Peyer's patch (tissue), 4 donors: Measurements from ENCODE around the gene PRKCA. TPM values are rescaled to one million over a fixed set of nuclear protein-coding genes. Genes with fewer than 3 reads are reported as not detected.

Source experiments
- DNase-seq, 3 donors: peaks; one replicate each; pipeline ENCODE4 v3.0.0-alpha.2; 2017 to 2019
- H3K27ac ChIP-seq, 4 donors: fragments of 200-600 bp; sonication (generic); one replicate each; pipeline ENCODE4 v1.5.1; 2016 to 2019
- H3K27me3 ChIP-seq, 2 donors: fragments of 200-600 bp; sonication (generic); one replicate each; pipeline ENCODE4 v1.5.1; 2019
- H3K36me3 ChIP-seq, 3 donors: fragments of 200-600 bp; sonication (generic); one replicate each; pipeline ENCODE4 v1.5.1; 2016 to 2019
- H3K4me1 ChIP-seq, 4 donors: fragments of 200-600 bp; sonication (generic); one replicate each; pipeline ENCODE4 v1.5.1; 2016 to 2019
- H3K4me3 ChIP-seq, 4 donors: fragments of 200-600 bp; sonication (generic); 1 replicate in 3 of 4; 2 replicates in 1 of 4; pipeline ENCODE4 v1.5.1; 2016 to 2019; ENCODE audit warnings: mild to moderate bottlenecking in 1 of 4
- H3K9me3 ChIP-seq, 4 donors: fragments of 200-600 bp; sonication (generic); one replicate each; pipeline ENCODE4 v1.5.1; 2016 to 2019; ENCODE audit warnings: mild to moderate bottlenecking in 1 of 4
- CTCF ChIP-seq, 6 experiments: fragments of 450-650 bp in 4 of 6; fragments of 200-600 bp in 2 of 6; sonication (generic) in 1 of 6; IDR thresholded peaks; one replicate each; pipeline ENCODE4 v1.5.1; 2017 to 2019; ENCODE audit warnings: antibody characterized with exemption in 6 of 6, mild to moderate bottlenecking in 3 of 6, moderate library complexity in 1 of 6
- POLR2A ChIP-seq, 2 donors: fragments of 450-650 bp; IDR thresholded peaks; one replicate each; pipeline ENCODE4 v1.5.1; 2017; ENCODE audit warnings: antibody characterized with exemption in 2 of 2, mild to moderate bottlenecking in 2 of 2, moderate library complexity in 2 of 2
- total RNA-seq, 4 donors: library from RNA; depleted of rRNA; stranded (reverse); fragments of >200 nt; gene quantifications; one replicate each; pipeline ENCODE4 v1.1.0, GENCODE V29; 2016

PRKCA gene
- total RNA-seq, 4 donors from 2014 or later: 32.2 to 47.0 (median 43.5) TPM

DNA sequence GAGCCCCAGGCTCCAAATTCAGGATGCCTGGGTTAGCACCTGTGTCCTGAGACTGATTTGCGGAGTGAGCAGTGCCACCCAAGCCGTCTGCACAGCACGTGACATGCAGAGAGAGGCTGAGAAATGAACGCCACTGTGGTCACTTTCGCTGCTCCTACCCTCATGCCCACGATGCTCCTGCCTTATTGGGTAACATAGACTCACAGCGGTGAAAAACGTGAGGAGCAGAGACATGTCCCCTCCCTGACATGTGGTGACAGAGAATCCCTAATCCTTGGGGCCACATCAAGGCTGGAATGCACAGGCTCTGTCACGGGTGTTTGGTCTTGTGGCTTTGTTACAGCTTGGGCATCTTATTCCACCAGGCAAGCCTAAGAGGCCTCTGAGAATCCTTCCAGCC is 480.4 kb downstream of the PRKCA start:
- H3K4me3 ChIP-seq: no peak overlapping the region
- no peaks in the 10 kb centered on the region for H3K9me3 ChIP-seq
- DNase-seq: no peak
- H3K4me1 ChIP-seq: no peaks in the 10 kb centered on the region
- TF ChIP-seq CTCF (IDR thresholded peaks at IDR 0.05) (no peak), POLR2A (IDR thresholded peaks at IDR 0.05) (no peak)
- no peaks in the 10 kb centered on the region for H3K27me3 ChIP-seq
- H3K36me3 ChIP-seq: peaks cover 0 to 1% (median 0%) of the 10 kb centered on the region in 3 donors
- H3K27ac ChIP-seq: no peak overlapping the region

DNA sequence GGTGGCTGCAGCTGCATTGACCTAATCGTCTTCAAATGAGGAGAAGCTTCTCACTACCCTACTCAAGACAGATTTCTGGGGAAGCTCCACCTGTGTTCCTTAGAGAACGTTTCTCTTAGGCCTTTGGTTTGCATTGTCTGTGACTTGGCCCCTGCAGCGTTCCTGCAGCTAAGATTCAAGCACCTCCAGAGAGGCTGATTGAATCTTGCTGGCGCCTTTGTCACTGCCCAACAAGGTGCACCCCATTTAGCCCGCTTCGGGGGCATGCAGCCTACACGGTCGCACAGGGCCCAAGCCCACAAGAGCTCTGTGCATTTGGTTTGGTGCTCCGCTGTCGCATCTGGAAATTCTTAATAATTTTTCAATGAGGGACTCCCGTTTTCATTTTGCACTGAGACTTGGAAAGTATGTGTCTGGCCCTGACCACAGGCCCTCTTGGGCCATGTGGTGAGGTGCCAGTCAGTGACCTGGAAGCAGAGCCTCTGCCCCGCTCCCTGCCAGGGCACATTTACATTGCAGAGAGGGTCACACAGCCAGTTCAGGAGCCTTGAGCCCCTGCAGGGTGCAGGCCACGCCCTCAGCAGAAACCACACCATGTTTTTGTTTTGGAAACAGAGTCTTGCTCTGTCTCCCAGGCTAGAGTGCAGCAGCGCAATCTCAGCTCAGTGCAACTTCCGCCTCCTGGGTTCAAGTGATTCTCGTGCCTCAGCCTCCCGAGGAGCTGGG is 481.4 kb downstream of the PRKCA start:
- DNase-seq: no peak
- Histone ChIP-seq H3K4me3 (no peak overlapping the region), H3K4me1 (no peaks in the 10 kb centered on the region), H3K9me3 (no peaks in the 10 kb centered on the region), H3K36me3 (peaks cover 0 to 11% (median 0%) of the 10 kb centered on the region in 3 donors), H3K27ac (no peak overlapping the region), H3K27me3 (no peaks in the 10 kb centered on the region)
- no peak for TF ChIP-seq CTCF (IDR thresholded peaks at IDR 0.05)
- TF ChIP-seq POLR2A (IDR thresholded peaks at IDR 0.05): no peak

DNA sequence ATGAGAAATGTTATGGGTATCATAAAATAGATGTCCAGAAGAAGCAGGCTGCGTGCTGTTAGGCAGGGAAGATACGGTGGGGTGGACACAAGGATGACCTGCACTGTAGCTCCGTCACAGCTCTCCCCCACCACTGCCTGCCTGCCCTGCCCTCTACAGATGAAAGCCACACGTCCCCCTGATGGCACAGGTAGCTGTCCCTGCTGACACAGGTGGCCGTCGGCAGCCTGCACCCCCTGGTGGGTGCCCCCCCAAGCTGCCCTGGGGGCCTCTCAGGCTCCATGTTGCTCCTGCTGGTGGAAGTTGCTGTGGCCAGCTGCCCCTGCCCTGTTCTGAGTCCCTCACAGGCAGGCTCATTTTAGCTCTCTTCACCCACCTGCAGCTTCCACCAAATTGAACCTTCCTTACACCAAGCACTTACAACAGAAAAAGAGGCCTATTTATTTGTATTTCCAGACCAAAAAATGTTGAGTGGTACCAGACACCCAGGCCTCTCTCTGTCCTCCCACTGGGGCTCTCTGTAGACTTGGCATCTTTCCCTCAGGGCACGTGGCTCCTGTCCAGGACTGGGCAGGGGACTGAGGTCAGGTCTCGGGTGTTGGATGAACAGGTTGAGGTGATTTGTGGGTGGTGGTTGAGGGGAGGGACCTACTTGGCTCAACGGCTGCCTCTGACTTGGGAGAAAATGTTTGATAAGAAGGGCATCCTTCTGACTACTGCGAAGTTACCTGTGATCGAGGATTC is 482.4 kb downstream of the PRKCA start:
- Histone ChIP-seq H3K4me1 (no peaks in the 10 kb centered on the region), H3K27me3 (no peaks in the 10 kb centered on the region), H3K27ac (no peak overlapping the region), H3K36me3 (peaks cover 0 to 21% (median 0%) of the 10 kb centered on the region in 3 donors), H3K4me3 (no peak overlapping the region), H3K9me3 (no peaks in the 10 kb centered on the region)
- TF ChIP-seq CTCF (IDR thresholded peaks at IDR 0.05) (no peak), POLR2A (IDR thresholded peaks at IDR 0.05) (no peak)
- no peak for DNase-seq

- no peak overlapping the region for H3K27ac ChIP-seq
- no peaks in the 10 kb centered on the region for H3K27me3 ChIP-seq
- no peak overlapping the region for H3K4me3 ChIP-seq
- H3K36me3 ChIP-seq: peaks cover 0 to 31% (median 0%) of the 10 kb centered on the region in 3 donors
- H3K4me1 ChIP-seq: no peaks in the 10 kb centered on the region
- H3K9me3 ChIP-seq: no peaks in the 10 kb centered on the region
- DNase-seq: no peak
- TF ChIP-seq CTCF (IDR thresholded peaks at IDR 0.05): no peak
- TF ChIP-seq POLR2A (IDR thresholded peaks at IDR 0.05): no peak
Observed at GRCh38 chr17:66786107-66786506, 483.7 kb downstream of the PRKCA start.

DNA sequence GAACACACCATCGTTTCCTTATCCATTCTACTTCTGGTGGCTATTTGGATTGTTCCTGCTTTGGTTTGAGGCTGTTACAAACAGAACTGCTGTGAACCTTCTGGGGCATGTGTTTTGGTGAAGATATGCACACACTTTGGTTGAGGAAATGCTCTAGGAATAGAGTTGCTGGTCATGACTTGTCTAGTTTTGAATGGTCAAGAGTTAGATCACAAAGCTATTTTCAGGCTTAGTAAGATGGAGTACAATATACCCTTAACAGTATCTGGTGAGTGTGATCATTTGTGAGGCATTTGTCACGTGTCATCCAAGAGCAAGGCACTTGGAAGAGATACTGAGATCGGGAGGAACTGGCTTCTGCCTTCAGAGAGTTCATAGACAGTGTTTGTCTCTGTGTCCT is 485.5 kb downstream of the PRKCA start:
- no peaks in the 10 kb centered on the region for H3K27me3 ChIP-seq
- DNase-seq: no peak
- no peak overlapping the region for H3K4me3 ChIP-seq
- no peaks in the 10 kb centered on the region for H3K4me1 ChIP-seq
- H3K36me3 ChIP-seq: peaks cover 0 to 36% (median 0%) of the 10 kb centered on the region in 3 donors
- no peak overlapping the region for H3K27ac ChIP-seq
- TF ChIP-seq CTCF (IDR thresholded peaks at IDR 0.05): no peak
- no peak for TF ChIP-seq POLR2A (IDR thresholded peaks at IDR 0.05)
- H3K9me3 ChIP-seq: no peaks in the 10 kb centered on the region
